ENCODE data around the gene FBXL19. TPM values are rescaled to one million over a fixed set of nuclear protein-coding genes. Genes with fewer than 3 reads are reported as not detected.

Gene FBXL19
- total RNA-seq, 2 experiments from 2014 or later: 16.1 to 34.8 TPM

DNA sequence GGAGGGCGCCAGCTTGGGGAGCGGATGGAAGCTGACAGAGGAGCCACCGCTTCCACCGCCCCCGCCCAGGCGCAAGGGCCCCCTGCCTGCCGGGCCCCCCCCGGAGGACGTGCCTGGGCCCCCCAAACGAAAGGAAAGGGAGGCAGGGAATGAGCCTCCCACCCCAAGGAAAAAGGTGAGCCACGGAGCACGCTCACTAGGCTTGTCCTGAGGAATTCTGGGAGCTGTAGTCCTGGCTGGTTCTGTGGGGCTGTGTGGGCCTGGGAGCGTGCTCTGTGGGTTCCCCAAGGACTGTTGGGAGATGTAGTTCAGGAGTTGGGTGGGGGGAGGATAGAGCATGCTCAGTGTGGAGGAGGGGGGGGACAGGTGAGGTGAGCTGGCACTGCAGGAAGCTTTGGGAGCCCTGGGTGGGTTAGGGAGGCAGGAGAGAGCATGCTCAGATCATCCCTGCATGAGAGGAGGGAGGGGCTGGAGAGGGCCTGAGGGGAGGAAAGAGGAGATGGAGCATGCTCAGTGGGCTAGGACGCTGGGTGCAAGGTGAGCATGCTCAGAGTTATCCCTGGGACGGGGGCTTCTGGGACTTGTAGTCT is 4.5 kb downstream of the FBXL19 start:
- H3K4me2 ChIP-seq (ENCODE audit: low read length): peak overlapping the region; percentile 8; the same call in 1 of the 2 replicates
- H2AFZ ChIP-seq (ENCODE audit: low read length): no peak overlapping the region
- no peaks in the 10 kb centered on the region for H3K79me2 ChIP-seq (ENCODE audit: insufficient read depth, low read depth, low read length)
- H3K9me2 ChIP-seq (ENCODE audit: insufficient read depth, low read length): no peaks in the 10 kb centered on the region
- POLR2A ChIA-PET: interaction anchor here (0.5 to 1.3 kb wide), 3 partner anchors 13 to 106 kb away, joined by 3 to 6 read pairs (median 5); no protein-coding TSS in a partner anchor
- H3K27ac ChIP-seq (ENCODE audit: low read depth, low read length, poor library complexity, severe bottlenecking): no peak overlapping the region
- CTCF ChIA-PET (ENCODE audit: unreplicated experiment): interaction anchor here (0.6 kb wide), 1 partner anchor 190 kb away, joined by 3 read pairs; the partner anchor contains the start of gene KAT8
- DNase-seq (ENCODE audit: low spot score): peak; percentile 66
- no peak for TF ChIP-seq EZH2phosphoT487 (IDR thresholded peaks at IDR 0.05; ENCODE audit: borderline replicate concordance, low read depth, low read length)
- TF ChIP-seq, protein P1, sequence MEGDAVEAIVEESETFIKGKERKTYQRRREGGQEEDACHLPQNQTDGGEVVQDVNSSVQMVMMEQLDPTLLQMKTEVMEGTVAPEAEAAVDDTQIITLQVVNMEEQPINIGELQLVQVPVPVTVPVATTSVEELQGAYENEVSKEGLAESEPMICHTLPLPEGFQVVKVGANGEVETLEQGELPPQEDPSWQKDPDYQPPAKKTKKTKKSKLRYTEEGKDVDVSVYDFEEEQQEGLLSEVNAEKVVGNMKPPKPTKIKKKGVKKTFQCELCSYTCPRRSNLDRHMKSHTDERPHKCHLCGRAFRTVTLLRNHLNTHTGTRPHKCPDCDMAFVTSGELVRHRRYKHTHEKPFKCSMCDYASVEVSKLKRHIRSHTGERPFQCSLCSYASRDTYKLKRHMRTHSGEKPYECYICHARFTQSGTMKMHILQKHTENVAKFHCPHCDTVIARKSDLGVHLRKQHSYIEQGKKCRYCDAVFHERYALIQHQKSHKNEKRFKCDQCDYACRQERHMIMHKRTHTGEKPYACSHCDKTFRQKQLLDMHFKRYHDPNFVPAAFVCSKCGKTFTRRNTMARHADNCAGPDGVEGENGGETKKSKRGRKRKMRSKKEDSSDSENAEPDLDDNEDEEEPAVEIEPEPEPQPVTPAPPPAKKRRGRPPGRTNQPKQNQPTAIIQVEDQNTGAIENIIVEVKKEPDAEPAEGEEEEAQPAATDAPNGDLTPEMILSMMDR (conservative IDR thresholded peaks at IDR 0.05; ENCODE audit: low read length): no peak
- intact Hi-C loops (cut with micrococcal nuclease; ENCODE audit: unreplicated experiment): no loop called here
- H3K9me3 ChIP-seq (ENCODE audit: low read length): no peaks in the 10 kb centered on the region
- no TSS peak for BruUV-seq (replicated peaks)
- no peak overlapping the region for H3K4me3 ChIP-seq (ENCODE audit: low read depth, low read length, poor library complexity, severe bottlenecking)
- no peaks in the 10 kb centered on the region for H4K20me1 ChIP-seq (ENCODE audit: insufficient read depth, low read length)
- peaks cover 10% of the 10 kb centered on the region for H3K4me1 ChIP-seq (ENCODE audit: insufficient read depth, low read length, poor library complexity, severe bottlenecking)
- H3K36me3 ChIP-seq (ENCODE audit: insufficient read depth, low read length): peaks cover 20% of the 10 kb centered on the region; the same call in 1 of the 2 replicates

DNA sequence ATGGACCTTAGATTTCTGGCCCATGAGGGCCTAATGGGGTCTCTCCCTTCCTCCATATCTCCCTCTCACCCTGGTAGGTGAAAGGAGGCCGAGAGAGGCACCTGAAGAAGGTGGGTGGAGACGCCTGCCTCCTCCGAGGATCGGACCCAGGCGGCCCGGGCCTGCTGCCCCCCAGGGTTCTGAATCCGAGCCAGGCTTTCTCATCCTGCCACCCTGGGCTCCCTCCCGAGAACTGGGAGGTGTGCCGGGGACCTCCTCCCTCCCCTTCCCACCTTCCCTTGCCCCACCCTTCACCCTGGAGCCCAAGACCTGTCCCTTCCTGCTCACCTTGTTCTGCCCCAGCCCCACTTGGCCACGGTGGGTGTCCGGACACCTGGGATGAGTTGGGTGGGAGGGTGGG is 5.0 kb downstream of the FBXL19 start:
- H4K20me1 ChIP-seq (ENCODE audit: insufficient read depth, low read length): no peaks in the 10 kb centered on the region
- H2AFZ ChIP-seq (ENCODE audit: low read length): no peak overlapping the region
- H3K36me3 ChIP-seq (ENCODE audit: insufficient read depth, low read length): peaks cover 20% of the 10 kb centered on the region; the same call in 1 of the 2 replicates
- BruUV-seq (replicated peaks): no TSS peak
- no peak overlapping the region for H3K27ac ChIP-seq (ENCODE audit: low read depth, low read length, poor library complexity, severe bottlenecking)
- intact Hi-C loops (cut with micrococcal nuclease; ENCODE audit: unreplicated experiment): no loop called here
- no peak overlapping the region for H3K4me3 ChIP-seq (ENCODE audit: low read depth, low read length, poor library complexity, severe bottlenecking)
- no peak overlapping the region for H3K4me2 ChIP-seq (ENCODE audit: low read length)
- no peak for DNase-seq (ENCODE audit: low spot score)
- H3K9me3 ChIP-seq (ENCODE audit: low read length): no peaks in the 10 kb centered on the region
- ChIA-PET CTCF (ENCODE audit: unreplicated experiment) (no interaction called here), POLR2A (interaction anchor here (1.3 kb wide), 1 partner anchor 12 kb away, joined by 5 read pairs; no protein-coding TSS in a partner anchor)
- TF ChIP-seq, protein P1 (conservative IDR thresholded peaks at IDR 0.05; ENCODE audit: low read length): no peak
- TF ChIP-seq EZH2phosphoT487 (IDR thresholded peaks at IDR 0.05; ENCODE audit: borderline replicate concordance, low read depth, low read length): no peak
- H3K9me2 ChIP-seq (ENCODE audit: insufficient read depth, low read length): no peaks in the 10 kb centered on the region
- H3K4me1 ChIP-seq (ENCODE audit: insufficient read depth, low read length, poor library complexity, severe bottlenecking): peaks cover 10% of the 10 kb centered on the region
- H3K79me2 ChIP-seq (ENCODE audit: insufficient read depth, low read depth, low read length): no peaks in the 10 kb centered on the region

DNA sequence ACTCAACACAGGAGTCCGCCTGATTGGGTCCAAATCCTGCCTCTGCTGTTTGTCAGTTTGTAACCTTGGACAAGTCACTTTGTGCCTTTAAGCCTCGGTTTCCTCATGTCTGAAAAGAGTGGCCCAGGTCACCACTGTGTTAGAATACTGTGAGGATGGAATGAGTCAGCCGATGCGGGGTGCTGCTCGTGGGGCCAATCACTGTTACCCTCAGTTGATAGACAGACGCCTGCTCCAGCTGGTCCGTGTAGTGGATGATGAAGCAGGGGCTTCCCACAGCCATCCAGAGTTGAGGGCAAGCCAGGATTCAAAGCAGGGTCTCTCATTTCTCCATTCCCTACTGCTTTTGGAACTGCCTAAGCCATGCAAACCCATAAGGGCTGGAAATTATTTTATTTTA is 5.8 kb downstream of the FBXL19 start:
- no peak for DNase-seq (ENCODE audit: low spot score)
- intact Hi-C loops (cut with micrococcal nuclease; ENCODE audit: unreplicated experiment): no loop called here

More for the DNA sequence above, 5.8 kb downstream of the FBXL19 start:
- TF ChIP-seq, protein P1 (conservative IDR thresholded peaks at IDR 0.05; ENCODE audit: low read length): no peak
- no peak for TF ChIP-seq EZH2phosphoT487 (IDR thresholded peaks at IDR 0.05; ENCODE audit: borderline replicate concordance, low read depth, low read length)
- BruUV-seq (replicated peaks): no TSS peak
- H3K9me2 ChIP-seq (ENCODE audit: insufficient read depth, low read length): no peaks in the 10 kb centered on the region
- H3K4me1 ChIP-seq (ENCODE audit: insufficient read depth, low read length, poor library complexity, severe bottlenecking): peaks cover 10% of the 10 kb centered on the region
- H3K9me3 ChIP-seq (ENCODE audit: low read length): no peaks in the 10 kb centered on the region
- no peak overlapping the region for H3K27ac ChIP-seq (ENCODE audit: low read depth, low read length, poor library complexity, severe bottlenecking)
- no peak overlapping the region for H3K4me2 ChIP-seq (ENCODE audit: low read length)
- H3K36me3 ChIP-seq (ENCODE audit: insufficient read depth, low read length): peaks cover 20% of the 10 kb centered on the region; the same call in 1 of the 2 replicates
- POLR2A ChIA-PET: no interaction called here
- H2AFZ ChIP-seq (ENCODE audit: low read length): no peak overlapping the region
- no peak overlapping the region for H3K4me3 ChIP-seq (ENCODE audit: low read depth, low read length, poor library complexity, severe bottlenecking)
- CTCF ChIA-PET (ENCODE audit: unreplicated experiment): no interaction called here
- H3K79me2 ChIP-seq (ENCODE audit: insufficient read depth, low read depth, low read length): no peaks in the 10 kb centered on the region
- no peaks in the 10 kb centered on the region for H4K20me1 ChIP-seq (ENCODE audit: insufficient read depth, low read length)

Measured in OCI-LY7 (cell line).